ENCODE results near the gene ELOVL4. TPM values are rescaled to one million over a fixed set of nuclear protein-coding genes. Genes with fewer than 3 reads are reported as not detected.

ELOVL4 gene
- total and polyA plus RNA-seq, 2 of the 4 experiments (the other 2 are of a cell fraction): 2.2 to 2.3 TPM

DNA sequence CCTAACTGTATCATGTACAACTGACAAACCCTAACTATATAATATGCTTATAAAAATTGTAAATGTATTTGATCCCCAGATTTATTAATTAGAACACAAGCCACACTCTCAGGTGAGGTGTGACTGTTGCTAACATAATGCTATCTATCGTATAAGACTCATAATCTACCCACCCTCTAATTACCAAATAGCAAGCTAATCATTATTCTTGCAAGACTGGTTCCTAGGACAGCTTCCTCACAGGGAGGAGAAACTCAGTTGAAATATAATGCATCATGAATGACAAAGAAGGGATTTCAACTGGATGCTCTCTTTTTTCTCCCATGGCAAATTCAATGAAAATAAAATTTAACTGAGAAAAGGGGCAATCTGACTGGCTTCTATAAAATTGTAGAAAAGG is 35.4 kb downstream of the ELOVL4 start:
- Histone ChIP-seq H3K79me1 (ENCODE audit: low read depth in 1 of 2, low read length in 2 of 2) (no peaks in the 10 kb centered on the region), H2BK20ac (ENCODE audit: low read depth, low read length) (no peak overlapping the region), H4K91ac (ENCODE audit: insufficient read depth, low read depth, low read length) (no peak overlapping the region), H3K9ac (ENCODE audit: low read depth, low read length) (no peak overlapping the region), H2BK120ac (ENCODE audit: low read depth, low read length) (no peak overlapping the region), H3K9me1 (ENCODE audit: insufficient read depth, low read length) (no peaks in the 10 kb centered on the region), H4K8ac (ENCODE audit: low read depth in 2 of 2, low read length in 2 of 2) (no peak overlapping the region), H2BK15ac (ENCODE audit: low read depth, low read length) (no peak overlapping the region), H3K18ac (ENCODE audit: low read depth, low read length) (no peak overlapping the region), H4K5ac (ENCODE audit: low read depth, low read length) (no peak overlapping the region), H3K4me1 (ENCODE audit: control insufficient read depth, insufficient read depth, low read length) (no peaks in the 10 kb centered on the region), H2AFZ (replicated peaks; ENCODE audit: low read length, poor library complexity) (no peak overlapping the region), H2AK5ac (ENCODE audit: low read depth, low read length) (no peak overlapping the region), H3K14ac (replicated peaks; ENCODE audit: low read depth, low read length) (no peak overlapping the region), H3K4me3 (ENCODE audit: insufficient read depth, low read depth, low read length) (no peak overlapping the region), H3K4me2 (ENCODE audit: low read depth, low read length) (no peak overlapping the region), H2AK9ac (replicated peaks; ENCODE audit: low read depth, low read length, poor library complexity) (no peak overlapping the region), H3K27ac (ENCODE audit: insufficient read depth, low read length) (no peak overlapping the region), H3K4ac (ENCODE audit: low read depth, low read length) (no peak overlapping the region), H3K23ac (ENCODE audit: low read depth, low read length) (no peak overlapping the region), H3K36me3 (ENCODE audit: control insufficient read depth, insufficient read depth, low read length) (peaks cover 2% of the 10 kb centered on the region; the same call in 1 of the 2 replicates), H4K20me1 (ENCODE audit: insufficient read depth, low read length) (no peaks in the 10 kb centered on the region), H2BK5ac (ENCODE audit: low read depth, low read length, poor library complexity, severe bottlenecking) (no peak overlapping the region), H3K27me3 (ENCODE audit: control insufficient read depth, insufficient read depth, low read length) (no peaks in the 10 kb centered on the region), H3K9me3 (ENCODE audit: control insufficient read depth, insufficient read depth, low read length) (no peaks in the 10 kb centered on the region), H3K56ac (ENCODE audit: extremely low read depth, insufficient read depth, low read length) (no peak overlapping the region)
- DNase-seq (no peak), ATAC-seq (ENCODE audit: low read depth) (no peak)
- ChIA-PET POLR2A (ENCODE audit: unreplicated experiment) (no interaction called here), CTCF (interaction anchor here (0.5 kb wide), 1 partner anchor 135 kb away, joined by 3 read pairs; no protein-coding TSS in a partner anchor)
- TF ChIP-seq, protein P1, sequence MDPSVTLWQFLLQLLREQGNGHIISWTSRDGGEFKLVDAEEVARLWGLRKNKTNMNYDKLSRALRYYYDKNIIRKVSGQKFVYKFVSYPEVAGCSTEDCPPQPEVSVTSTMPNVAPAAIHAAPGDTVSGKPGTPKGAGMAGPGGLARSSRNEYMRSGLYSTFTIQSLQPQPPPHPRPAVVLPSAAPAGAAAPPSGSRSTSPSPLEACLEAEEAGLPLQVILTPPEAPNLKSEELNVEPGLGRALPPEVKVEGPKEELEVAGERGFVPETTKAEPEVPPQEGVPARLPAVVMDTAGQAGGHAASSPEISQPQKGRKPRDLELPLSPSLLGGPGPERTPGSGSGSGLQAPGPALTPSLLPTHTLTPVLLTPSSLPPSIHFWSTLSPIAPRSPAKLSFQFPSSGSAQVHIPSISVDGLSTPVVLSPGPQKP (IDR thresholded peaks at IDR 0.05; ENCODE audit: borderline replicate concordance, low read depth, low read length): no peak
- TF ChIP-seq NFE2L2 (IDR thresholded peaks at IDR 0.05; ENCODE audit: low read depth, low read length) (no peak), RFX5 (IDR thresholded peaks at IDR 0.05; ENCODE audit: low read depth, low read length) (no peak), SMC3 (IDR thresholded peaks at IDR 0.05; ENCODE audit: low read depth, low read length) (no peak), FOS (IDR thresholded peaks at IDR 0.05; ENCODE audit: low read depth, low read length) (no peak), RCOR1 (IDR thresholded peaks at IDR 0.05; ENCODE audit: insufficient replicate concordance, low read length) (no peak)
- TF ChIP-seq, protein P2, sequence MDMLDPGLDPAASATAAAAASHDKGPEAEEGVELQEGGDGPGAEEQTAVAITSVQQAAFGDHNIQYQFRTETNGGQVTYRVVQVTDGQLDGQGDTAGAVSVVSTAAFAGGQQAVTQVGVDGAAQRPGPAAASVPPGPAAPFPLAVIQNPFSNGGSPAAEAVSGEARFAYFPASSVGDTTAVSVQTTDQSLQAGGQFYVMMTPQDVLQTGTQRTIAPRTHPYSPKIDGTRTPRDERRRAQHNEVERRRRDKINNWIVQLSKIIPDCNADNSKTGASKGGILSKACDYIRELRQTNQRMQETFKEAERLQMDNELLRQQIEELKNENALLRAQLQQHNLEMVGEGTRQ (IDR thresholded peaks at IDR 0.05; ENCODE audit: low read depth, low read length): no peak
- BruUV-seq (replicated peaks): no TSS peak
- no CpG with 5 or more reads among the region's 1 CpG for WGBS, 2 experiments (ENCODE audit: extremely low coverage in 2 of 2, insufficient read length in 1 of 2)
- in situ Hi-C loops (cut with MboI; ENCODE audit: low sequenced_read_pairs) (no loop called here), intact Hi-C loops (cut with micrococcal nuclease) (no loop called here), dilution Hi-C loops (cut with HindIII; ENCODE audit: low sequenced_read_pairs, unreplicated experiment) (no loop called here)

All from IMR-90 (cell line).